OCI-LY7 (cell line): ENCODE data around the gene HRH1. TPM values are rescaled to one million over a fixed set of nuclear protein-coding genes. Genes with fewer than 3 reads are reported as not detected.

Source experiments
- small RNA-seq: library from RNA; depleted of rRNA; stranded (forward); fragments of <200 nt; gene quantifications from one replicate; pipeline ENCODE3, GENCODE V24; 2014
- total RNA-seq, 2 experiments: library from RNA; depleted of rRNA in 1 of 2; stranded (reverse); fragments of >200 nt in 1 of 2; shearing (Covaris generic) in 1 of 2; gene quantifications; 2 replicates each; pipeline ENCODE4 v1.2.3, GENCODE V29; 2014 to 2022

HRH1 gene
- total RNA-seq, 2 experiments from 2014 or later: not detected

Small RNAs within 50 kb of the gene (small RNA-seq; reads per million reads assigned to genes)
- not detected for gene AC083855.1

Other genes starting within 250 kb of the HRH1 start
- not detected in 2 replicates for gene SLC6A1, start 161.7 kb upstream of the HRH1 start, total RNA-seq (2014; rRNA removed; shearing (Covaris generic))
- not detected in 2 replicates for gene SLC6A1, start 161.7 kb upstream of the HRH1 start, total RNA-seq (2022)
- 18.8 and 21.7 TPM in 2 replicates for gene ATG7, start 117.9 kb downstream of the HRH1 start, total RNA-seq (2014; rRNA removed; shearing (Covaris generic))
- 28.4 and 28.6 TPM in 2 replicates for gene ATG7, start 117.9 kb downstream of the HRH1 start, total RNA-seq (2022)